Keratinocyte (primary cell): ENCODE measurements around the gene FAM13A. TPM values are rescaled to one million over a fixed set of nuclear protein-coding genes. Genes with fewer than 3 reads are reported as not detected.

Experiments used
- DNase-seq: peaks from one replicate; pipeline ENCODE4 v3.0.0-alpha.2; 2011; ENCODE audit warnings: low read depth, missing footprints, low spot score
- FAIRE-seq: peaks from 2 replicates; lab custom pipeline; 2011; peaks lifted over from hg19 to GRCh38; lab: Jason Lieb, UNC
- H2AFZ ChIP-seq: 2 replicates; pipeline ENCODE4 v1.6.0; 2012; ENCODE audit warnings: low read length, control low read depth, inconsistent platforms; ENCODE audit not compliant: control insufficient read depth
- H3K27ac ChIP-seq: 2 replicates; pipeline ENCODE4 v1.5.1; 2011; ENCODE audit warnings: low read length; ENCODE audit not compliant: control insufficient read depth, insufficient read depth
- H3K27me3 ChIP-seq: 3 replicates; pipeline ENCODE4 v1.6.0; 2011; ENCODE audit warnings: low read length; ENCODE audit not compliant: control insufficient read depth, insufficient read depth; ENCODE audit errors: extremely low read depth
- H3K36me3 ChIP-seq, 2 experiments: 2 replicates in 1 of 2; 3 replicates in 1 of 2; pipeline ENCODE4 v1.5.1; 2011; ENCODE audit warnings: low read length in 2 of 2, mild to moderate bottlenecking in 1 of 2; ENCODE audit not compliant: control insufficient read depth in 2 of 2, insufficient read depth in 2 of 2; ENCODE audit errors: extremely low read depth in 1 of 2
- H3K4me1 ChIP-seq: 3 replicates; pipeline ENCODE4 v1.5.1; 2011; ENCODE audit warnings: low read length; ENCODE audit not compliant: control insufficient read depth, insufficient read depth; ENCODE audit errors: extremely low read depth
- H3K4me2 ChIP-seq: 3 replicates; pipeline ENCODE4 v1.6.0; 2011; ENCODE audit warnings: low read depth, low read length; ENCODE audit not compliant: control insufficient read depth, insufficient read depth; ENCODE audit errors: extremely low read depth
- H3K4me3 ChIP-seq, 3 experiments: fragments of 200-600 bp in 1 of 3; sonication (generic) in 1 of 3; 2 replicates in 2 of 3; 3 replicates in 1 of 3; pipeline ENCODE4 v1.5.1; 2011 to 2016; ENCODE audit warnings: low read length in 3 of 3, mild to moderate bottlenecking in 3 of 3, control low read depth in 2 of 3, inconsistent platforms in 1 of 3, low read depth in 1 of 3, mixed read lengths in 1 of 3, mixed run types in 1 of 3, moderate library complexity in 1 of 3; ENCODE audit not compliant: control insufficient read depth in 2 of 3, insufficient read depth in 2 of 3; ENCODE audit errors: extremely low read depth in 1 of 3
- H3K79me2 ChIP-seq: 2 replicates; pipeline ENCODE4 v1.6.0; 2012; ENCODE audit warnings: low read length; ENCODE audit not compliant: control insufficient read depth, insufficient read depth
- H3K9ac ChIP-seq: 3 replicates; pipeline ENCODE4 v1.6.0; 2011; ENCODE audit warnings: low read length; ENCODE audit not compliant: control insufficient read depth, insufficient read depth; ENCODE audit errors: extremely low read depth
- H3K9me1 ChIP-seq: 3 replicates; pipeline ENCODE4 v1.6.0; 2011; ENCODE audit warnings: low read length; ENCODE audit not compliant: control insufficient read depth, insufficient read depth; ENCODE audit errors: extremely low read depth
- H3K9me3 ChIP-seq: 2 replicates; pipeline ENCODE4 v1.5.1; 2012; ENCODE audit warnings: low read depth, low read length; ENCODE audit not compliant: control insufficient read depth
- H4K20me1 ChIP-seq: 3 replicates; pipeline ENCODE4 v1.6.0; 2011; ENCODE audit warnings: low read length; ENCODE audit not compliant: control insufficient read depth, insufficient read depth; ENCODE audit errors: extremely low read depth
- CTCF ChIP-seq, 3 experiments: IDR thresholded peaks in 1 of 3; conservative IDR thresholded peaks in 1 of 3; optimal IDR thresholded peaks in 1 of 3; 2 replicates in 2 of 3; 3 replicates in 1 of 3; pipeline versions ENCODE3 to v1.5.1; 2011; ENCODE audit warnings: low read length in 3 of 3, mild to moderate bottlenecking in 3 of 3, moderate library complexity in 2 of 3, control low read depth in 1 of 3, inconsistent platforms in 1 of 3; ENCODE audit not compliant: insufficient read depth in 2 of 3; ENCODE audit errors: extremely low read depth in 1 of 3
- EZH2 ChIP-seq: IDR thresholded peaks from one replicate; pipeline ENCODE4 v1.6.1; 2012; ENCODE audit warnings: inconsistent platforms, mild to moderate bottlenecking, low read length, moderate library complexity
- dilution Hi-C: fragments of 300-500 bp; cut with MboI; formaldehyde crosslinking; loops from one replicate; pipeline ENCODE4 v1.7.0; 2020; ENCODE audit warnings: low sequenced_read_pairs; ENCODE audit not compliant: extremely low pct_ligation_motif_present
- polyA plus RNA-seq, 5 experiments: library from polyadenylated mRNA; depleted of rRNA in 3 of 5; stranded (reverse) in 3 of 5; stranded (forward) in 1 of 5; unstranded in 1 of 5; fragments of >200 nt; gene quantifications; 1 replicate in 1 of 5; 2 replicates in 3 of 5; 3 replicates in 1 of 5; pipeline versions ENCODE4 v1.2.1 to v1.2.3, GENCODE V29; 2011 to 2012; ENCODE audit warnings: missing spikeins in 2 of 5, low read depth in 1 of 5, low replicate concordance in 1 of 5

FAM13A gene
- polyA plus RNA-seq, 1 donor (not counting 4 experiments of a cell fraction or from before 2014, with no cell fraction given), result 6.0 TPM

GRCh38 chr4:88960576-88960975, 96.4 kb downstream of the FAM13A start:
- no peak for DNase-seq
- Histone ChIP-seq H3K27ac (no peak overlapping the region), H3K9me1 (no peaks in the 10 kb centered on the region), H2AFZ (no peak overlapping the region), H3K79me2 (no peaks in the 10 kb centered on the region), H3K4me1 (peaks cover 14% of the 10 kb centered on the region), H4K20me1 (no peaks in the 10 kb centered on the region), H3K4me2 (no peak overlapping the region), H3K27me3 (no peaks in the 10 kb centered on the region), H3K9ac (no peak overlapping the region), H3K9me3 (no peaks in the 10 kb centered on the region), H3K4me3 (no peak overlapping the region), H3K36me3 (no peaks in the 10 kb centered on the region)
- TF ChIP-seq CTCF (optimal IDR thresholded peaks at IDR 0.05 in 1 of 3, IDR thresholded peaks at IDR 0.05 in 1 of 3, conservative IDR thresholded peaks at IDR 0.05 in 1 of 3; ENCODE audit: extremely low read depth in 1 of 3, insufficient read depth in 2 of 3, low read length in 3 of 3) (no peak), EZH2 (no peak)
- dilution Hi-C loops, result no loop called here
- no peak for FAIRE-seq

GRCh38 chr4:88958080-88958479, 98.9 kb downstream of the FAM13A start:
- H3K27me3 ChIP-seq, result no peaks in the 10 kb centered on the region
- H3K4me2 ChIP-seq, result no peak overlapping the region
- dilution Hi-C loops, result no loop called here
- TF ChIP-seq CTCF (optimal IDR thresholded peaks at IDR 0.05 in 1 of 3, IDR thresholded peaks at IDR 0.05 in 1 of 3, conservative IDR thresholded peaks at IDR 0.05 in 1 of 3; ENCODE audit: extremely low read depth in 1 of 3, insufficient read depth in 2 of 3, low read length in 3 of 3) (no peak), EZH2 (no peak)
- H3K9me1 ChIP-seq, result no peaks in the 10 kb centered on the region
- FAIRE-seq (no peak), DNase-seq (no peak)
- no peaks in the 10 kb centered on the region for H3K36me3 ChIP-seq
- H3K9ac ChIP-seq, result no peak overlapping the region
- H3K4me3 ChIP-seq, result no peak overlapping the region
- no peaks in the 10 kb centered on the region for H3K9me3 ChIP-seq
- no peaks in the 10 kb centered on the region for H3K4me1 ChIP-seq
- no peaks in the 10 kb centered on the region for H3K79me2 ChIP-seq
- H2AFZ ChIP-seq, result no peak overlapping the region
- H3K27ac ChIP-seq, result no peak overlapping the region
- no peaks in the 10 kb centered on the region for H4K20me1 ChIP-seq
